ENCODE results near the gene SMURF2. TPM values are rescaled to one million over a fixed set of nuclear protein-coding genes. Genes with fewer than 3 reads are reported as not detected.
A peak's percentile ranks its signal among the peaks of the same experiment; 100 is the strongest.

The SMURF2 gene
- total and polyA plus RNA-seq, 9 of the 15 experiments (the other 6 are each of a cell fraction or from before 2014, with no cell fraction given), result 3.8 to 22.0 (median 14.8) TPM

DNA sequence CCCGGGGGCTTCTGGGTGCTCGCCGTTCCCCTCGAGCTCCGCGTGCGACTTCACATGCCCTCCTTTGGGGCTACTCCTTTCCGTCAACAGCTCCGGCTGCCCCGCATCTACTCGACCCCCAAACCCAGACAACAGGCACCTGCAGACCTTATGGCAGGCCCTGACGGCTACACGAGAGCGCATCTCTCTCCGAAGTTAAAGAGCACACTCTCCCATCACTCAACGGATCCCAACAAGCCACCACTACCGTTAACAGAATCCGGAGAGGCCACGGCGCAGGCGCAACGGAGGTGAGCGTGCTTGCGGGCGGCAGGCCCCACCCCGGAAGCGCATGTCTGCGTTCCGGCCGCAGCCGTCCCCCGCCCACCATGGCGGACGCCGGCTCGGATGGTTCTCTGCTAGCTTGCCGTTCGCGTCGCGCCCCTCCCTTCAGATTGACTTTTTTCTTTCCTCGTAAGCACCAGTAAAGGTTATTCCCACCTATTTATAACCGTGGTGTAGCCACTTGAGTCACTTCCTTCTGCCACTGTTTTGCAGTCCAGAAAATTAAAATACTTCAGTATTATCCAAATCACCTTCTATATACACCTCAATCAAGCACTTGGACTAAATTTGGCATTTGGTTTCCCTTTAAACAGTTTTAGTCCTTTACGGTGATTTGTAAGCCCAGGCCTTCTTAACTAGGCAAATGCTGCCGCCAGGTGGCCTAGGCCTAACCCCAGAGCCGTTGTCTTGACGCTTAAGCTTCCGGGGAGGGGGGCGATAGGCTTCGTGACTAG lies 165.1 kb downstream of the SMURF2 start, which contains the start of gene POLG2 (continued):
- no peak for TF ChIP-seq NELFE (IDR thresholded peaks at IDR 0.05; ENCODE audit: insufficient read depth, insufficient read length)
- no peak for TF ChIP-seq ZNF347 (CRISPR knock-in tag; IDR thresholded peaks at IDR 0.05; ENCODE audit: low read depth)
- TF ChIP-seq DDX20 (tag; IDR thresholded peaks at IDR 0.05; ENCODE audit: low read depth), result no peak
- peak; percentile 69; the same call in 1 of the 2 replicates for TF ChIP-seq NFRKB (IDR thresholded peaks at IDR 0.05; ENCODE audit: low read depth)
- TF ChIP-seq GABPB1 (CRISPR knock-in tag; IDR thresholded peaks at IDR 0.05), result peak; percentile 94
- no peak; the same call in 1 of the 2 replicates for TF ChIP-seq POLR2H (tag; IDR thresholded peaks at IDR 0.05; ENCODE audit: low read depth)
- TF ChIP-seq CCAR2 (IDR thresholded peaks at IDR 0.05; ENCODE audit: low read depth, low read length), result no peak
- TF ChIP-seq, protein P1, sequence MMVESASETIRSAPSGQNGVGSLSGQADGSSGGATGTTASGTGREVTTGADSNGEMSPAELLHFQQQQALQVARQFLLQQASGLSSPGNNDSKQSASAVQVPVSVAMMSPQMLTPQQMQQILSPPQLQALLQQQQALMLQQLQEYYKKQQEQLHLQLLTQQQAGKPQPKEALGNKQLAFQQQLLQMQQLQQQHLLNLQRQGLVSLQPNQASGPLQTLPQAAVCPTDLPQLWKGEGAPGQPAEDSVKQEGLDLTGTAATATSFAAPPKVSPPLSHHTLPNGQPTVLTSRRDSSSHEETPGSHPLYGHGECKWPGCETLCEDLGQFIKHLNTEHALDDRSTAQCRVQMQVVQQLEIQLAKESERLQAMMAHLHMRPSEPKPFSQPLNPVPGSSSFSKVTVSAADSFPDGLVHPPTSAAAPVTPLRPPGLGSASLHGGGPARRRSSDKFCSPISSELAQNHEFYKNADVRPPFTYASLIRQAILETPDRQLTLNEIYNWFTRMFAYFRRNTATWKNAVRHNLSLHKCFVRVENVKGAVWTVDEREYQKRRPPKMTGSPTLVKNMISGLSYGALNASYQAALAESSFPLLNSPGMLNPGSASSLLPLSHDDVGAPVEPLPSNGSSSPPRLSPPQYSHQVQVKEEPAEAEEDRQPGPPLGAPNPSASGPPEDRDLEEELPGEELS (CRISPR knock-in tag; IDR thresholded peaks at IDR 0.05; ENCODE audit: borderline replicate concordance), result 0 out of 2 replicates have a peak, but pooled peaks have one; percentile 55
- no peak for TF ChIP-seq SIN3B (IDR thresholded peaks at IDR 0.05; ENCODE audit: low read depth)
- peak; percentile 47 to 89; a peak in 2 of 4 replicates for TF ChIP-seq HDAC1 (IDR thresholded peaks at IDR 0.05)
- peak in 1 of 2 experiments; percentile 30; a peak in 1 of 4 replicates for TF ChIP-seq NONO (IDR thresholded peaks at IDR 0.05; ENCODE audit: low read depth in 2 of 2, low read length in 1 of 2)
- no peak for TF ChIP-seq SIX5 (IDR thresholded peaks at IDR 0.05; ENCODE audit: borderline replicate concordance in 1 of 2, insufficient read depth in 1 of 2, low read depth in 1 of 2, low read length in 2 of 2)
- peak; percentile 23 for TF ChIP-seq SMAD4 (CRISPR knock-in tag; conservative IDR thresholded peaks at IDR 0.05)
- TF ChIP-seq SMAD2 (IDR thresholded peaks at IDR 0.05; ENCODE audit: low read depth, low read length), result no peak
- TF ChIP-seq, protein P2, sequence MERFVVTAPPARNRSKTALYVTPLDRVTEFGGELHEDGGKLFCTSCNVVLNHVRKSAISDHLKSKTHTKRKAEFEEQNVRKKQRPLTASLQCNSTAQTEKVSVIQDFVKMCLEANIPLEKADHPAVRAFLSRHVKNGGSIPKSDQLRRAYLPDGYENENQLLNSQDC (CRISPR knock-in tag; IDR thresholded peaks at IDR 0.05), result peak; percentile 87; the same call in 1 of the 2 replicates
- TF ChIP-seq FOXM1 (IDR thresholded peaks at IDR 0.05; ENCODE audit: low read depth), result peak; percentile 4; the same call in 1 of the 2 replicates
- TF ChIP-seq FOXM1 (CRISPR knock-in tag; IDR thresholded peaks at IDR 0.05; ENCODE audit: low read depth), result peak; percentile 86
- TF ChIP-seq RBFOX2 (IDR thresholded peaks at IDR 0.05; ENCODE audit: low read depth, low read length), result peak; percentile 96
- TF ChIP-seq HNRNPLL (IDR thresholded peaks at IDR 0.05; ENCODE audit: low read depth, low read length, poor library complexity, severe bottlenecking), result peak; percentile 78
- peak; percentile 54; the same call in 1 of the 2 replicates for TF ChIP-seq NFXL1 (CRISPR knock-in tag; IDR thresholded peaks at IDR 0.05)
- peak; percentile 84; the same call in 1 of the 2 replicates for TF ChIP-seq POLR2AphosphoS5 (IDR thresholded peaks at IDR 0.05; ENCODE audit: control insufficient read depth, insufficient read depth, low read depth, low read length)
- no peak for TF ChIP-seq JUN (IDR thresholded peaks at IDR 0.05; ENCODE audit: borderline replicate concordance, low read depth, low read length)
- peak; percentile 61; the same call in 1 of the 2 replicates for TF ChIP-seq JUN (CRISPR knock-in tag; IDR thresholded peaks at IDR 0.05; ENCODE audit: borderline replicate concordance)
- 0 out of 2 replicates have a peak, but pooled peaks have one; percentile 27 for TF ChIP-seq DMBX1 (CRISPR knock-in tag; IDR thresholded peaks at IDR 0.05; ENCODE audit: borderline replicate concordance)
- TF ChIP-seq MTA2 (IDR thresholded peaks at IDR 0.05; ENCODE audit: low read depth), result no peak
- TF ChIP-seq ZNF551 (CRISPR knock-in tag; IDR thresholded peaks at IDR 0.05), result no peak
- TF ChIP-seq HNRNPL (IDR thresholded peaks at IDR 0.05; ENCODE audit: low read depth, low read length), result no peak

Data from K562 (cell line).